ENCODE results near the gene NKX2-1. TPM values are rescaled to one million over a fixed set of nuclear protein-coding genes. Genes with fewer than 3 reads are reported as not detected.
A peak's percentile ranks its signal among the peaks of the same experiment; 100 is the strongest.

Gene NKX2-1
- total RNA-seq, 1 donor from 2014 or later: not detected

- H3K4me3 ChIP-seq (ENCODE audit: low read depth, low read length): no peak overlapping the region
- no peak for DNase-seq (ENCODE audit: low read depth)
- TF ChIP-seq, protein P1, sequence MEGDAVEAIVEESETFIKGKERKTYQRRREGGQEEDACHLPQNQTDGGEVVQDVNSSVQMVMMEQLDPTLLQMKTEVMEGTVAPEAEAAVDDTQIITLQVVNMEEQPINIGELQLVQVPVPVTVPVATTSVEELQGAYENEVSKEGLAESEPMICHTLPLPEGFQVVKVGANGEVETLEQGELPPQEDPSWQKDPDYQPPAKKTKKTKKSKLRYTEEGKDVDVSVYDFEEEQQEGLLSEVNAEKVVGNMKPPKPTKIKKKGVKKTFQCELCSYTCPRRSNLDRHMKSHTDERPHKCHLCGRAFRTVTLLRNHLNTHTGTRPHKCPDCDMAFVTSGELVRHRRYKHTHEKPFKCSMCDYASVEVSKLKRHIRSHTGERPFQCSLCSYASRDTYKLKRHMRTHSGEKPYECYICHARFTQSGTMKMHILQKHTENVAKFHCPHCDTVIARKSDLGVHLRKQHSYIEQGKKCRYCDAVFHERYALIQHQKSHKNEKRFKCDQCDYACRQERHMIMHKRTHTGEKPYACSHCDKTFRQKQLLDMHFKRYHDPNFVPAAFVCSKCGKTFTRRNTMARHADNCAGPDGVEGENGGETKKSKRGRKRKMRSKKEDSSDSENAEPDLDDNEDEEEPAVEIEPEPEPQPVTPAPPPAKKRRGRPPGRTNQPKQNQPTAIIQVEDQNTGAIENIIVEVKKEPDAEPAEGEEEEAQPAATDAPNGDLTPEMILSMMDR (conservative IDR thresholded peaks at IDR 0.05; ENCODE audit: low read depth, low read length): no peak
Measured at GRCh38 chr14:36522347-36522971, 2.4 kb upstream of the NKX2-1 start.

- H3K4me3 ChIP-seq (ENCODE audit: low read depth, low read length): no peak overlapping the region
- TF ChIP-seq, protein P1 (conservative IDR thresholded peaks at IDR 0.05; ENCODE audit: low read depth, low read length): no peak
- no peak for DNase-seq (ENCODE audit: low read depth)
Measured at GRCh38 chr14:36521598-36522345, 1.7 kb upstream of the NKX2-1 start.

DNA sequence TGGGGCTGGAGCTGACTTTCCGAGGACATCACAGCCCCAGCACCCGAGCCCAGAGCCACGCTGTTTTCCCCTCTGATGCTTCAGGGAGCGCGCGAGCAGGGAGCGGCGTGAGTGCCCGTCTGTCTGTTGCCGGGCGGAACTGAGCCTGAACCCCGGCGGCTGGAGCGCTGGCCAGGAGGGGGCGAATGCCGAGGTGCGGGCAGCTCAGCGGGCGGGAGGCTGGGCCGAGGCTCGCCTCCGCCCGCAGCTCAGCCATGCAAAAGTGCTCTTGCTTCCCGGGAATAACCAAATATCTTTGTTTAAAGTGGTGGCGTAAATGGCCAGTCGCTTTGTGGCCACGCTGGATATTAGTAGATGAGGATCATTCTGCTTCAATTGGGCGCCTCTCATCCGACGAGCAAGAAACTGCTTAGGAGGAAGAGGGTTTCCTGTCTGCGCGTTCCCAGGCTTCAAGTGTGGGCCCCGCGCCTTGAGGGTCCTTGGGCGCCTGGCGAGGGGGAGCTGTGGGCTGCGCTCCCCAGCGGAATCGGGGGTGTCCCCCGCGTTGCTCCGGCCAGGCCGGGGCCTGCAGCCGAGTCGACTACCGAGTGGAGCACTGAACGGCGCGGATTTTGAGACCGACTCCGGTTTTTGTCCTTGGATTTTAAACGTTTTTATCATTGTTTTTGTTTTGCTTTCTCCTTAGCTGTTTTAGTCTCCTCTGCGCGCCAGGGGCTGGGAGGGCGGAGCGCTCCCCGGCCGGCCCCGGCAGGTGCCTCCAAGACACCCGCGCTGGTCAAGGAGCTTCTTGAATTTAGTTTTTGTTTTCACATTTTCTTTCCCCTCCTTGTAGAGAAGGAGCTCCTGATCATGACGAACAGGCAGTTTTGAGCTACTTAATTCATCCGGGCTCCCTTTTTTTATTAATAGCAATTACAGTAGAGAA is 831 bp upstream of the NKX2-1 start:
- no peak overlapping the region for H3K4me3 ChIP-seq (ENCODE audit: low read depth, low read length)
- no peak for DNase-seq (ENCODE audit: low read depth)
- TF ChIP-seq, protein P1 (conservative IDR thresholded peaks at IDR 0.05; ENCODE audit: low read depth, low read length): peak; percentile 35

GRCh38 chr14:36518586-36519430 is 1.2 kb downstream of the NKX2-1 start:
- no peak overlapping the region for H3K4me3 ChIP-seq (ENCODE audit: low read depth, low read length)
- TF ChIP-seq, protein P1 (conservative IDR thresholded peaks at IDR 0.05; ENCODE audit: low read depth, low read length): no peak
- no peak for DNase-seq (ENCODE audit: low read depth)

GRCh38 chr14:36518031-36518585 is 1.9 kb downstream of the NKX2-1 start:
- H3K4me3 ChIP-seq (ENCODE audit: low read depth, low read length): no peak overlapping the region
- no peak for DNase-seq (ENCODE audit: low read depth)
- TF ChIP-seq, protein P1 (conservative IDR thresholded peaks at IDR 0.05; ENCODE audit: low read depth, low read length): no peak

Data from epithelial cell of proximal tubule (primary cell).